ENCODE data around the gene KRTAP10-6. TPM values are rescaled to one million over a fixed set of nuclear protein-coding genes. Genes with fewer than 3 reads are reported as not detected.

Gene KRTAP10-6
- total RNA-seq, 1 experiment from 2014 or later, result not detected

GRCh38 chr21:44618504-44618903, 26.2 kb upstream of the KRTAP10-6 start:
- intact Hi-C loops (cut with micrococcal nuclease), result no loop called here
- Histone ChIP-seq H3K27ac (ENCODE audit: low read depth, low read length) (no peak overlapping the region), H3K4me3 (replicated peaks in 1 of 2; ENCODE audit: low read depth in 1 of 2, low read length in 2 of 2) (no peak overlapping the region), H3K4me1 (ENCODE audit: control insufficient read depth in 1 of 2, insufficient read depth in 2 of 2, low read length in 2 of 2) (no peaks in the 10 kb centered on the region), H3K36me3 (ENCODE audit: control insufficient read depth in 1 of 2, insufficient read depth in 2 of 2, low read length in 2 of 2) (no peaks in the 10 kb centered on the region), H3K79me2 (ENCODE audit: insufficient read depth, low read length) (no peaks in the 10 kb centered on the region), H3K4me2 (ENCODE audit: low read length) (no peak overlapping the region), H3K9ac (ENCODE audit: low read length) (no peak overlapping the region), H3K27me3 (ENCODE audit: insufficient read depth, low read length) (no peaks in the 10 kb centered on the region), H3K9me3 (ENCODE audit: control insufficient read depth in 1 of 2, insufficient read depth in 1 of 2, low read depth in 1 of 2, low read length in 2 of 2) (peaks cover 8 to 20% of the 10 kb centered on the region in 2 experiments), H3K9me2 (ENCODE audit: insufficient read depth) (no peaks in the 10 kb centered on the region), H2AFZ (ENCODE audit: low read depth, low read length, poor library complexity, severe bottlenecking) (no peak overlapping the region), H4K20me1 (ENCODE audit: insufficient read depth) (no peaks in the 10 kb centered on the region)
- ChIA-PET CTCF (no interaction called here), POLR2A (no interaction called here), RAD21 (ENCODE audit: low non-redundant PET in 1 of 2, low total read pairs in 2 of 2, uncharacterized antibody in 2 of 2, unreplicated experiment in 2 of 2) (no interaction called here)
- DNase-seq (ENCODE audit: low read depth, low spot score) (peak; percentile 2), ATAC-seq (peak; percentile 88)
- TF ChIP-seq SRF (IDR thresholded peaks at IDR 0.05; ENCODE audit: low read depth), result no peak
- TF ChIP-seq CTCF (IDR thresholded peaks at IDR 0.05 in 2 of 3, conservative IDR thresholded peaks at IDR 0.05 in 1 of 3; ENCODE audit: borderline replicate concordance in 1 of 3, insufficient read depth in 1 of 3, low read depth in 2 of 3, low read length in 2 of 3), result peak; percentile 6 to 23 (median 14); a peak in 1 of 6 replicates
- BruUV-seq (replicated peaks), result no TSS peak

- POLR2A ChIA-PET, result no interaction called here
- ATAC-seq (no peak), DNase-seq (ENCODE audit: low read depth, low spot score) (no peak)
- Histone ChIP-seq H3K4me2 (ENCODE audit: low read length) (no peak overlapping the region), H3K4me1 (ENCODE audit: control insufficient read depth in 1 of 2, insufficient read depth in 2 of 2, low read length in 2 of 2) (no peaks in the 10 kb centered on the region), H3K9me3 (ENCODE audit: control insufficient read depth in 1 of 2, insufficient read depth in 1 of 2, low read depth in 1 of 2, low read length in 2 of 2) (peaks cover 6 to 11% of the 10 kb centered on the region in 2 experiments), H3K9ac (ENCODE audit: low read length) (no peak overlapping the region), H3K79me2 (ENCODE audit: insufficient read depth, low read length) (no peaks in the 10 kb centered on the region), H3K27ac (ENCODE audit: low read depth, low read length) (no peak overlapping the region), H3K36me3 (ENCODE audit: control insufficient read depth in 1 of 2, insufficient read depth in 2 of 2, low read length in 2 of 2) (no peaks in the 10 kb centered on the region), H3K4me3 (replicated peaks in 1 of 2; ENCODE audit: low read depth in 1 of 2, low read length in 2 of 2) (no peak overlapping the region), H4K20me1 (ENCODE audit: insufficient read depth) (no peaks in the 10 kb centered on the region), H3K27me3 (ENCODE audit: insufficient read depth, low read length) (no peaks in the 10 kb centered on the region), H2AFZ (ENCODE audit: low read depth, low read length, poor library complexity, severe bottlenecking) (no peak overlapping the region), H3K9me2 (ENCODE audit: insufficient read depth) (no peaks in the 10 kb centered on the region)
- CTCF ChIA-PET, result no interaction called here
- BruUV-seq (replicated peaks), result no TSS peak
- RAD21 ChIA-PET (ENCODE audit: low non-redundant PET in 1 of 2, low total read pairs in 2 of 2, uncharacterized antibody in 2 of 2, unreplicated experiment in 2 of 2), result no interaction called here
- intact Hi-C loops (cut with micrococcal nuclease), result no loop called here
- TF ChIP-seq FOSL1 (IDR thresholded peaks at IDR 0.05; ENCODE audit: low read depth) (no peak), TCF7L2 (IDR thresholded peaks at IDR 0.05; ENCODE audit: borderline replicate concordance, extremely low read depth, insufficient read depth, insufficient read length) (no peak), ELF1 (IDR thresholded peaks at IDR 0.05; ENCODE audit: borderline replicate concordance, low read depth) (no peak), ZNF274 (IDR thresholded peaks at IDR 0.05; ENCODE audit: low read depth, low read length) (no peak), CTCF (IDR thresholded peaks at IDR 0.05 in 2 of 3, conservative IDR thresholded peaks at IDR 0.05 in 1 of 3; ENCODE audit: borderline replicate concordance in 1 of 3, insufficient read depth in 1 of 3, low read depth in 2 of 3, low read length in 2 of 3) (no peak), POLR2AphosphoS5 (IDR thresholded peaks at IDR 0.05; ENCODE audit: low read depth, low read length) (no peak), ZFX (IDR thresholded peaks at IDR 0.05) (no peak), CBX3 (IDR thresholded peaks at IDR 0.05; ENCODE audit: low read depth) (no peak), SP1 (IDR thresholded peaks at IDR 0.05; ENCODE audit: low read depth) (no peak), RAD21 (IDR thresholded peaks at IDR 0.05; ENCODE audit: low read depth) (no peak), ZBTB33 (IDR thresholded peaks at IDR 0.05; ENCODE audit: extremely low read depth, insufficient replicate concordance, low read length) (no peak), YY1 (IDR thresholded peaks at IDR 0.05; ENCODE audit: extremely low read depth, insufficient replicate concordance, low read depth, low read length) (no peak), ATF3 (IDR thresholded peaks at IDR 0.05) (no peak)
Measured at GRCh38 chr21:44617071-44617501, 24.8 kb upstream of the KRTAP10-6 start.

Data from HCT116 (cell line).